Measurements from ENCODE around the gene TEX2. TPM values are rescaled to one million over a fixed set of nuclear protein-coding genes. Genes with fewer than 3 reads are reported as not detected.

Gene TEX2
- total and polyA plus RNA-seq, 9 of the 15 experiments (the other 6 are each of a cell fraction or from before 2014, with no cell fraction given): 4.1 to 27.6 (median 19.3) TPM

GRCh38 chr17:64263000-64263766 lies at the start of gene TEX2 (continued):
- TF ChIP-seq RBFOX2 (IDR thresholded peaks at IDR 0.05; ENCODE audit: low read depth, low read length) (peak; percentile 71), U2AF2 (optimal IDR thresholded peaks at IDR 0.05; ENCODE audit: low read depth, low read length) (no peak), ERF (CRISPR knock-in tag; IDR thresholded peaks at IDR 0.05) (0 out of 2 replicates have a peak, but pooled peaks have one; percentile 28), FOXA1 (IDR thresholded peaks at IDR 0.05; ENCODE audit: borderline replicate concordance) (no peak), ZC3H4 (CRISPR knock-in tag; IDR thresholded peaks at IDR 0.05; ENCODE audit: borderline replicate concordance) (no peak), TAF1 (IDR thresholded peaks at IDR 0.05; ENCODE audit: control insufficient read depth, extremely low read depth, insufficient read depth, low read length, severe bottlenecking) (peak; percentile 8), SMARCB1 (IDR thresholded peaks at IDR 0.05; ENCODE audit: insufficient read length, low read depth) (no peak), RBM39 (optimal IDR thresholded peaks at IDR 0.05; ENCODE audit: low read depth, low read length) (no peak), POLR3G (IDR thresholded peaks at IDR 0.05; ENCODE audit: extremely low read depth, insufficient read length, insufficient replicate concordance) (no peak), TAF9B (IDR thresholded peaks at IDR 0.05; ENCODE audit: partially characterized antibody) (peak; percentile 37), DPF2 (IDR thresholded peaks at IDR 0.05) (no peak), CHD4 (IDR thresholded peaks at IDR 0.05; ENCODE audit: insufficient read depth, insufficient replicate concordance, low read depth, low read length, poor library complexity, severe bottlenecking) (no peak), RNF2 (IDR thresholded peaks at IDR 0.05) (peak; percentile 73), HNRNPUL1 (IDR thresholded peaks at IDR 0.05; ENCODE audit: low read length) (no peak), BRF1 (IDR thresholded peaks at IDR 0.05; ENCODE audit: borderline replicate concordance, extremely low read depth, insufficient read length) (no peak), EP400 (IDR thresholded peaks at IDR 0.05) (peak; percentile 29; the same call in 1 of the 2 replicates), HDAC8 (tag; IDR thresholded peaks at IDR 0.05) (no peak), NR1H2 (CRISPR knock-in tag; IDR thresholded peaks at IDR 0.05) (no peak), MYNN (IDR thresholded peaks at IDR 0.05) (no peak), MYNN (CRISPR knock-in tag; IDR thresholded peaks at IDR 0.05) (no peak), HLTF (IDR thresholded peaks at IDR 0.05) (0 out of 2 replicates have a peak, but pooled peaks have one; percentile 25), MIER1 (IDR thresholded peaks at IDR 0.05; ENCODE audit: low read depth) (no peak)
- TF ChIP-seq, protein P1, sequence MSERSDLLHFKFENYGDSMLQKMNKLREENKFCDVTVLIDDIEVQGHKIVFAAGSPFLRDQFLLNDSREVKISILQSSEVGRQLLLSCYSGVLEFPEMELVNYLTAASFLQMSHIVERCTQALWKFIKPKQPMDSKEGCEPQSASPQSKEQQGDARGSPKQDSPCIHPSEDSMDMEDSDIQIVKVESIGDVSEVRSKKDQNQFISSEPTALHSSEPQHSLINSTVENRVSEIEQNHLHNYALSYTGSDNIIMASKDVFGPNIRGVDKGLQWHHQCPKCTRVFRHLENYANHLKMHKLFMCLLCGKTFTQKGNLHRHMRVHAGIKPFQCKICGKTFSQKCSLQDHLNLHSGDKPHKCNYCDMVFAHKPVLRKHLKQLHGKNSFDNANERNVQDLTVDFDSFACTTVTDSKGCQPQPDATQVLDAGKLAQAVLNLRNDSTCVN (CRISPR knock-in tag; IDR thresholded peaks at IDR 0.05): no peak
- TF ChIP-seq, protein P2, sequence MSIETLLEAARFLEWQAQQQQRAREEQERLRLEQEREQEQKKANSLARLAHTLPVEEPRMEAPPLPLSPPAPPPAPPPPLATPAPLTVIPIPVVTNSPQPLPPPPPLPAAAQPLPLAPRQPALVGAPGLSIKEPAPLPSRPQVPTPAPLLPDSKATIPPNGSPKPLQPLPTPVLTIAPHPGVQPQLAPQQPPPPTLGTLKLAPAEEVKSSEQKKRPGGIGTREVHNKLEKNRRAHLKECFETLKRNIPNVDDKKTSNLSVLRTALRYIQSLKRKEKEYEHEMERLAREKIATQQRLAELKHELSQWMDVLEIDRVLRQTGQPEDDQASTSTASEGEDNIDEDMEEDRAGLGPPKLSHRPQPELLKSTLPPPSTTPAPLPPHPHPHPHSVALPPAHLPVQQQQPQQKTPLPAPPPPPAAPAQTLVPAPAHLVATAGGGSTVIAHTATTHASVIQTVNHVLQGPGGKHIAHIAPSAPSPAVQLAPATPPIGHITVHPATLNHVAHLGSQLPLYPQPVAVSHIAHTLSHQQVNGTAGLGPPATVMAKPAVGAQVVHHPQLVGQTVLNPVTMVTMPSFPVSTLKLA (conservative IDR thresholded peaks at IDR 0.05): peak in 1 of 2 experiments; percentile 61; a peak in 2 of 4 replicates
- TF ChIP-seq, protein P3, sequence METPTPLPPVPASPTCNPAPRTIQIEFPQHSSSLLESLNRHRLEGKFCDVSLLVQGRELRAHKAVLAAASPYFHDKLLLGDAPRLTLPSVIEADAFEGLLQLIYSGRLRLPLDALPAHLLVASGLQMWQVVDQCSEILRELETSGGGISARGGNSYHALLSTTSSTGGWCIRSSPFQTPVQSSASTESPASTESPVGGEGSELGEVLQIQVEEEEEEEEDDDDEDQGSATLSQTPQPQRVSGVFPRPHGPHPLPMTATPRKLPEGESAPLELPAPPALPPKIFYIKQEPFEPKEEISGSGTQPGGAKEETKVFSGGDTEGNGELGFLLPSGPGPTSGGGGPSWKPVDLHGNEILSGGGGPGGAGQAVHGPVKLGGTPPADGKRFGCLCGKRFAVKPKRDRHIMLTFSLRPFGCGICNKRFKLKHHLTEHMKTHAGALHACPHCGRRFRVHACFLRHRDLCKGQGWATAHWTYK (CRISPR knock-in tag; IDR thresholded peaks at IDR 0.05): 0 out of 2 replicates have a peak, but pooled peaks have one; percentile 18
